ENCODE measurements around the gene CES3.
"Not testable (repeated sequence)": the region's sequence is repeated elsewhere in the genome, so short reads cannot be mapped to it uniquely, and the experiment has no call there.

Gene CES3

GRCh38 chr16:66927918-66928649 is 33.0 kb upstream of the CES3 start:
- no peak for DNase-seq

- DNase-seq: no peak
Measured at GRCh38 chr16:66928702-66929388, 32.2 kb upstream of the CES3 start.

GRCh38 chr16:66930189-66930588 is 30.9 kb upstream of the CES3 start:
- no peak for DNase-seq

GRCh38 chr16:66931665-66932064 is 29.4 kb upstream of the CES3 start:
- DNase-seq: no peak

- no peak for DNase-seq
Measured at GRCh38 chr16:66932076-66932475, 29.0 kb upstream of the CES3 start.

- no peak for DNase-seq
Measured at GRCh38 chr16:66933776-66934137, 27.3 kb upstream of the CES3 start.

GRCh38 chr16:66934138-66934838 is 26.8 kb upstream of the CES3 start, which contains the start of gene CIAO2B:
CIAO2B (minus strand) TSS chr16:66934402; CDS start chr16:66934364, 38 bp downstream.
- peak; percentile 93 for DNase-seq

- not testable (repeated sequence) for DNase-seq
Measured at GRCh38 chr16:66934839-66935313, 26.2 kb upstream of the CES3 start.

- no peak for DNase-seq
Measured at GRCh38 chr16:66935314-66936011, 25.6 kb upstream of the CES3 start, which contains the start of gene CES2. CES2 (plus strand) TSS chr16:66935516; CDS start chr16:66935636, 120 bp downstream.

- no peak for DNase-seq
Measured at GRCh38 chr16:66936462-66936861, 24.6 kb upstream of the CES3 start.

- DNase-seq: no peak
Measured at GRCh38 chr16:66936889-66937554, 24.0 kb upstream of the CES3 start.

- no peak for DNase-seq
Measured at GRCh38 chr16:66937725-66938337, 23.2 kb upstream of the CES3 start.

GRCh38 chr16:66939366-66939765 is 21.7 kb upstream of the CES3 start:
- no peak for DNase-seq

GRCh38 chr16:66940236-66940635 is 20.8 kb upstream of the CES3 start:
- no peak for DNase-seq

- DNase-seq: no peak
Measured at GRCh38 chr16:66942981-66943380, 18.1 kb upstream of the CES3 start.

GRCh38 chr16:66943426-66944053 is 17.5 kb upstream of the CES3 start:
- DNase-seq: no peak

- no peak for DNase-seq
Measured at GRCh38 chr16:66944054-66944441, 17.0 kb upstream of the CES3 start.

- DNase-seq: not testable (repeated sequence)
Measured at GRCh38 chr16:66944971-66945370, 16.1 kb upstream of the CES3 start.

GRCh38 chr16:66945939-66946338 is 15.1 kb upstream of the CES3 start:
- no peak for DNase-seq

- DNase-seq: no peak
Measured at GRCh38 chr16:66946541-66946940, 14.5 kb upstream of the CES3 start.

- DNase-seq: no peak
Measured at GRCh38 chr16:66946974-66947301, 14.1 kb upstream of the CES3 start.
